ENCODE results near the gene VASH2. TPM values are rescaled to one million over a fixed set of nuclear protein-coding genes. Genes with fewer than 3 reads are reported as not detected.

VASH2 gene
- total and polyA plus RNA-seq, 2 experiments from 2014 or later = 129 to 381 TPM

- Mint-ChIP-seq H3K27ac (no peak overlapping the region), H3K27me3 (ENCODE audit: insufficient read depth, low read depth, poor library complexity) (peaks cover 13% of the 10 kb centered on the region), H3K4me1 (peaks cover 12% of the 10 kb centered on the region), H3K9me3 (peaks cover 9% of the 10 kb centered on the region; the same call in 2 of the 3 replicates), H3K36me3 (ENCODE audit: low read depth) (peaks cover 15% of the 10 kb centered on the region; the same call in 2 of the 3 replicates), H3K4me3 (no peak overlapping the region)
- no peak for DNase-seq (ENCODE audit: low spot score)
- no peak overlapping the region for H3K27ac ChIP-seq (ENCODE audit: low read depth)
- no peaks in the 10 kb centered on the region for H3K27me3 ChIP-seq (ENCODE audit: insufficient read depth)
- H3K9me2 ChIP-seq (ENCODE audit: insufficient read depth) = no peaks in the 10 kb centered on the region; the same call in 1 of the 2 replicates
- H2AFZ ChIP-seq = no peak overlapping the region
- H3F3A ChIP-seq (replicated peaks; ENCODE audit: low read depth) = no peaks in the 10 kb centered on the region
- no peaks in the 10 kb centered on the region for H3K79me2 ChIP-seq (replicated peaks; ENCODE audit: insufficient read depth)
- TF ChIP-seq JUNB (IDR thresholded peaks at IDR 0.05; ENCODE audit: unreplicated experiment) (no peak), EZH2phosphoT487 (IDR thresholded peaks at IDR 0.05; ENCODE audit: unreplicated experiment) (no peak), CREB1 (CRISPR knock-in tag; IDR thresholded peaks at IDR 0.05; ENCODE audit: low read depth) (no peak), ETS1 (IDR thresholded peaks at IDR 0.05) (no peak), POLR2AphosphoS5 (IDR thresholded peaks at IDR 0.05; ENCODE audit: low read depth) (no peak), NANOG (IDR thresholded peaks at IDR 0.05; ENCODE audit: borderline replicate concordance) (no peak), ZNF462 (CRISPR knock-in tag; IDR thresholded peaks at IDR 0.05) (no peak), CTCF (conservative IDR thresholded peaks at IDR 0.05; ENCODE audit: low read depth in 2 of 2) (no peak), REST (IDR thresholded peaks at IDR 0.05; ENCODE audit: unreplicated experiment) (no peak)
- H3K4me2 ChIP-seq = no peak overlapping the region
- no peaks in the 10 kb centered on the region for H4K20me1 ChIP-seq (replicated peaks; ENCODE audit: insufficient read depth)
- H3K4me3 ChIP-seq = no peak overlapping the region
- no peaks in the 10 kb centered on the region for H3K36me3 ChIP-seq (ENCODE audit: insufficient read depth)
- peaks cover 6% of the 10 kb centered on the region; the same call in 1 of the 2 replicates for H3K4me1 ChIP-seq (ENCODE audit: insufficient read depth)
- ATAC-seq = no peak
Measured at GRCh38 chr1:212941452-212941851, 8.9 kb upstream of the VASH2 start.
